GM19023 (cell line): ENCODE results near the gene CNTLN.
"Not testable (repeated sequence)": the region's sequence is repeated elsewhere in the genome, so short reads cannot be mapped to it uniquely, and the experiment has no call there.

Source experiments
- ATAC-seq: cut with Tn5 transposase; IDR thresholded peaks from one replicate; pipeline ENCODE4 v1.9.1; 2021; ENCODE audit warnings: mild to moderate bottlenecking, moderate library complexity; ENCODE audit not compliant: unreplicated experiment

CNTLN gene

GRCh38 chr9:17171309-17172094, 36.7 kb downstream of the CNTLN start:
- no peak for ATAC-seq

GRCh38 chr9:17177496-17177895, 42.7 kb downstream of the CNTLN start:
- not testable (repeated sequence) for ATAC-seq

- ATAC-seq: no peak
Observed at GRCh38 chr9:17185481-17186029, 50.7 kb downstream of the CNTLN start.

DNA sequence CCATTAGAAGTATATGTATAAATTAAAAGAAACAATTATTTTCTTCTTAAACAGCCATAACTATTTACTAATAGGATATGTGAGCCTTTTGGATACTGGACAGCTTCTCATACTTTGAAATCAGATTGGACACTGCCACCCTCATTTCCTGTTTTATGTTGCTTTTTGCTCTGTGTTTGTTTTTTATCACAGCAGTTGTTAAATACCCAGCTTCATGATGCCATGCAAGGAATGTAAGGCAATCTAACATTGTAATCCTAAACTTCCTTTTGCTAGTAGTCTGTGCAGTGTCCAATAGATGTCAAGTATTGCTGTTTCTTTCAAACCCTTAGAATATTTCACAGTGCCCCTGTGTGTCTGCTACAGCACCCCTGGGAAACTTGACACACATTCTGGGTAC, 56.2 kb downstream of the CNTLN start:
- no peak for ATAC-seq

GRCh38 chr9:17204611-17205152, 69.8 kb downstream of the CNTLN start:
- ATAC-seq: no peak

- ATAC-seq: no peak
Observed at GRCh38 chr9:17216011-17216410, 81.2 kb downstream of the CNTLN start.

DNA sequence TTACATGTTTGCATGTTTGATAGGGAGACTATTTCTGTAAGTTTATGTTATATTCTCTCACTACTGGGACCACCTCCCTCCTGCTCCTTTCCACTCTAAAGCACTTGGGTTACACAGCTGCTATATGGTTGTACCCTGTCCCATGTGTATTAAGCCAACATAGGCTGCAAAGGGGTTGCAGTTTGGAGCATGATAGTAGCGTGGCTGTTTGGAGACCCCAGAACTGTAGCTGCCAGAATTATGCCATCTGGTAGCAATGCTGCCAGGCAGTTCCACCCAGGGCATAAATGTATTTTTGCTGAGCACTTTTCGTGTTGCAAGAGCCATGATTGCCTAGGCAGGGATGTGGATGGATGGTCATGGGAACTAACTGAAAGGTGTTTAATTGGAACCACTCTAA, 81.8 kb downstream of the CNTLN start:
- ATAC-seq: no peak

DNA sequence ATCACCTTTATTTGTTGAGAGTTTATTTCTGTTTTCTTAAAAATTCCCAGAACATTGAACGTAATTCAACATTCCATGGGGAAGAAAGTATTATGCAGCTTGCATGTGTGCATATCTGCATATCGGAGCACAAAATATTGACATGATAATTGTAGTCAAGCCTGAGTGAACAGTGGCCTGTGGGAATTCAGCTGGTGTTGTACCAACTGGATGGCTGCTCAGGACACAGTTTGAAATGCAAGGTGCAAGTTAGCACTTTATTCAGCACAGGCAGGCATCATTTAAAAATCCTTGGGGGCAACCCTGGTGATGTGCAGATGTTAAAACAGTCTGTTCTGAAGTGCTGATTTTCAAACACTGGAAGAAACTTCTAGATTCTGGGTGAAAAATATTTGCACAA, 82.4 kb downstream of the CNTLN start:
- no peak for ATAC-seq

DNA sequence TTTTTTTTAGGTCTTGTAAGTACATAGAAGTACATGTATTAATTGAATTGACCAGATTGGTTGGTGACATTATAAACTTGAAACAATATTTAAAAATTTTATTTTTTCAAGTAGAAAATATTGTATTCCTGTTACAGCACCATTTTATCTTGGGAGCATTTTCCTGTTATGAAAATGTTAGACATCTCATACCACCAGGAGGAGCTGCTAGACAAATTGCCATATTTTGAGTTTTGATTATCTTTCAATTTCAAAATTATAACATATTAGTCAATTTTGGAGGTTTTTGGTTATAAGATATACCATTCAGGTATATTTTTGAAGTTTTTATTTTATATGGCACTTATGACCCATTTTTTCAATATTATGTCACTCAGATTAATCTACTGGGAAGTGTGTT, 84.4 kb downstream of the CNTLN start:
- no peak for ATAC-seq

DNA sequence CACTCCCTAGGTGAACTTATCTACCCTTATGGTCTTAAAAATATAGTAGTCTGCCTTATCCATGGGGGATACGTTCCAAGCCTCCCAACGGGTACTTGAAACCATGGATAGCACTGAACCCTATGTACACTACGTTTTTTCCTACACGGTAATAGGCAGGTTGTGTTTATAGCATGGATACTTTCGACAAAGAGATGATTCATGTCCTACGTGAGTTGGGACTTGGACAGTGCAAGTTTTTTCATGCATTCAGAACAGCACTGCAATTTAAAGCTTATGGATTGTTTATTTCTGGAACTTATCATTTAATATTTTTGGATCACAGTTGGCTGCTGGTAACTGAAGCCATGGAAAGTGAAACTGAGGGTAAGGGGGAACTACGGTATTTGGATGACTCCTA, 88.1 kb downstream of the CNTLN start:
- no peak for ATAC-seq

DNA sequence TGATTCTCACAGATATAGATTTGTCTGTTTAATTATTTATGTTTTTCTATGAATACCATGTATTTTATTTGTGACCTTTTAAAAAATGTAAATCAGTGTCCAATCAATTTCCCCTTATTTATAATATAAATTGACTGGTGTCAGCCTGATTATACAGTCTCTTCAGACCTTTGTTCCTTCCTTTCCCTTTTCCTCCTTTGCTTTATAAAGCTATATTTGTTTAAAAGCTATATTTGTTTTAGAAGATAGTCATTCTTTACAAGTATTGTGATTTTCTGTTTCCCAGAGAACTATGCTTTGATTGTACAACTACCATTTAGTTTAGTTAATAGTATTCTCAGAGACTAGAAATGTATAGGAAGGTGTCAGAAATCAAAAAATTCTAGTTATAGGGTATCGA, 90.6 kb downstream of the CNTLN start:
- ATAC-seq: no peak

DNA sequence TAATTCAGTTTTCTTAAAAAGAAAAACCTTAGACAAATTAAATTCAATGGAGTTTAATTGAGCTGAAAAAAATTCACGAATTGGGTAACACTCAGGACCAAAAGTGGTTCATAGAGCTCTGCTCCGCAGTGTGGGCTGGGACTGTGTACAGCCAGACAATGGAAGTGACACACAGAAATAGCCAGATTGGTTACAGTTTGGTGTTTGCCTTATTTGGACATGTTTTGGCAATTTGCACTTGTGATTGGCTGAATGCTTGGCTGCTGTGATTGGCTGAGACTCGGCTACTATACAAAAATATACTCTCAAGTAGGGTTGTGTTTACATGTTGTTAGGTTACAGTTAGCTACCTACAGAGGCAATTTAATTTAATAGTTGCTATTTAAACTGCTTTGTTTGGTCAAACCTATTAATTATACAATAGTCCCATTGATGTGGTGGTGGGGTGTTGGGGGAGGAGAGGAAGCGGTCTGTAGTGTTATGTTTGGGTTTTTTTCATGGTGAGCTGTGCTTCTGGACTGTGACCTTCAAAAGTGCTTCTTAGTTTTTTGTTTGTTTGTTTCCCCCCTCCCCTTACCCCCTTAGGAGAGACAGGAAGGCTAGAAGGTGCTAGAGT, 95.2 kb downstream of the CNTLN start:
- ATAC-seq: no peak

GRCh38 chr9:17230646-17231045, 95.8 kb downstream of the CNTLN start:
- ATAC-seq: no peak

DNA sequence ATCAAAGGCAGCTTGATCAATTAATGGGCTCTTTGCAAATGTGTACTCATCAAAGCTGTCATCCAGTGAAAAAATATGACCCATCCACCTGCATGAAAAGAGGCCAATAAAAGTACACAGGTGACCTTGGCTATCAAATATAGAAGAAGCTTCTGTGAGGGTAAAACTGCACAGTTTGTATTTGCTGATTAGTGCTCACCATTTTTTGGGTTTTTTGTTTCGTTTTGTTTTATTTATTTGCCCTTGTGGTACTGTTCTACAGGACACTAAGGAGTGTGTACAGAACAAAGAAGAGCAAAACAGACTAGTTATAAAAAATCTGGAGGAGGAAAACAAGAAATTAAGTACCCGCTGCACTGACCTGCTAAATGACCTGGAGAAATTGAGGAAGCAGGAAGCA, 101.3 kb downstream of the CNTLN start:
- ATAC-seq: no peak

- no peak for ATAC-seq
Observed at GRCh38 chr9:17246770-17247169, 111.9 kb downstream of the CNTLN start.

DNA sequence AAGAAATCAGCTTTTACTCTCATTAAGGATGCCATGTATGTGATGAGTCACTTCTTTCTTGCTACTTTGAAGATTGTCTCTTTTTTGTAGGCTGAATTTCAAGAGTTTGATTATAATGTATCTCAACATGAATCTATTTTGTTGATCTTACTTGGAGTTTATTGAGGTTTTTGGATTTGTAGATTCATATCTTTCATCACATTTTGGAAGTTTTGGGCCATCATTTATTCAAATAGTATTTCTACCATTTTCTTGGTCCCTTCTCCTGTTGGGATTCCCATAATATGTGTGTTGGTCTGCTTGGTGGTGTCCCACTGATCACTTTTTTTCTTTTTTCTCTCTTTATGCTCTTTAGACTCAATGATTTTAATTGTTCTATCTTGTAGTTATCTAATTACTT, 116.3 kb downstream of the CNTLN start:
- ATAC-seq: no peak

GRCh38 chr9:17268531-17269188, 133.8 kb downstream of the CNTLN start:
- ATAC-seq: not testable (repeated sequence)

DNA sequence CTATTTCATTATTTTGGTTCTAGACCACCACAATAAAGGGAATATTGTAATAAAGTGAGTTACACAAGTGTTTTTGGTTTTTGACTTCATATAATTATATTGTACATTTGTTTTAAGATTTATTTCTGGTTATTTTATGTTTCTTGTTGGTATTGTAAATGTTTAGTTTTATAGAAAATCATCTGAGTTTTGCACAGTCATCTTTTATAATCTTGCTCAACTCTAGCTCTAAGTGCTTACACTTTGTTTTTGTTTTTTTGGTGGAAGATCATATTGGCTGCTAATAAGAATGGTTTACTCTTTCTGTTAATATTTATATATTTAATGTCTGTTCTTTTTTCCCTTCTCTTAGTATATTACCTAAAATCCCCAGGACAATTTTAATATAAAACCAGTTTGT, 135.0 kb downstream of the CNTLN start:
- ATAC-seq: no peak

GRCh38 chr9:17272536-17272935, 137.7 kb downstream of the CNTLN start:
- ATAC-seq: no peak

- no peak for ATAC-seq
Observed at GRCh38 chr9:17280350-17281012, 145.6 kb downstream of the CNTLN start.

DNA sequence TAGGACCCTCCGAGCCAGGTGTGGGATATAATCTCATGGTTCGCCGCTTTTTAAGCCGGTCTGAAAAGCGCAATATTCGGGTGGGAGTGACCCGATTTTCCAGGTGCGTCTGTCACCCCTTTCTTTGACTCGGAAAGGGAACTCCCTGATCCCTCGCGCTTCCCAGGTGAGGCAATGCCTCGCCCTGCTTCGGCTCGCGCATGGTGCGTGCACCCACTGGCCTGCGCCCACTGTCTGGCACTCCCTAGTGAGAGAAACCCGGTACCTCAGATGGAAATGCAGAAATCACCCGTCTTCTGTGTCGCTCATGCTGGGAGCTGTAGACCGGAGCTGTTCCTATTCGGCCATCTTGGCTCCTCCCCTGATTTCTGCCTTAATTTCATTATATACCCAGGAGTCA, 155.8 kb downstream of the CNTLN start:
- not testable (repeated sequence) for ATAC-seq
